Transverse colon (tissue), 4 donors: ENCODE results near the gene COPB2. TPM values are rescaled to one million over a fixed set of nuclear protein-coding genes. Genes with fewer than 3 reads are reported as not detected.
"Not testable (repeated sequence)": the region's sequence is repeated elsewhere in the genome, so short reads cannot be mapped to it uniquely, and the experiment has no call there.

ENCODE experiments used
- DNase-seq: peaks from one replicate; pipeline ENCODE4 v3.0.0-alpha.2; 2019
- H3K27ac ChIP-seq, 4 donors: fragments of 200-600 bp; sonication (generic); 2 replicates each; pipeline ENCODE4 v1.5.1; 2016 to 2018; ENCODE audit warnings: inconsistent platforms in 4 of 4
- H3K27me3 ChIP-seq: fragments of 200-600 bp; sonication (generic); 2 replicates; pipeline ENCODE4 v1.5.1; 2017; ENCODE audit warnings: inconsistent platforms
- H3K36me3 ChIP-seq, 4 donors: fragments of 200-600 bp; sonication (generic); 2 replicates each; pipeline ENCODE4 v1.5.1; 2017 to 2019; ENCODE audit warnings: inconsistent platforms in 4 of 4
- H3K4me1 ChIP-seq, 4 donors: fragments of 200-600 bp; sonication (generic); 2 replicates each; pipeline ENCODE4 v1.5.1; 2017 to 2020; ENCODE audit warnings: inconsistent platforms in 4 of 4
- H3K4me3 ChIP-seq, 4 donors: fragments of 200-600 bp; sonication (generic); 1 replicate in 1 of 4; 2 replicates in 3 of 4; pipeline versions ENCODE4 v1.5.1 to v1.6.1; 2017 to 2019; ENCODE audit warnings: inconsistent platforms in 4 of 4
- H3K9me3 ChIP-seq, 2 donors: fragments of 200-600 bp; sonication (generic); 2 replicates each; pipeline ENCODE4 v1.5.1; 2017 to 2019; ENCODE audit warnings: inconsistent platforms in 2 of 2
- EP300 ChIP-seq: sonication (generic); formaldehyde crosslinking; IDR thresholded peaks from one replicate; pipeline ENCODE4 v1.6.1; 2017; ENCODE audit warnings: antibody characterized with exemption, low read depth
- POLR2A ChIP-seq: fragments of 450-650 bp; IDR thresholded peaks from one replicate; pipeline ENCODE4 v1.6.1; 2016; ENCODE audit warnings: antibody characterized with exemption, mild to moderate bottlenecking, moderate library complexity
- POLR2AphosphoS5 ChIP-seq, 3 donors: sonication (generic); formaldehyde crosslinking; IDR thresholded peaks; one replicate each; pipeline ENCODE4 v1.6.1; 2016; ENCODE audit warnings: antibody characterized with exemption in 3 of 3
- WGBS, 2 donors: methylation state at CpG; one replicate each; pipeline ENCODE4 v1.1.5; 2018; ENCODE audit warnings: low coverage in 1 of 2; 5-methylcytosine and 5-hydroxymethylcytosine counted together
- in situ Hi-C, 4 donors: fragments of 200-750 bp; cut with MboI; loops; one replicate each; pipeline versions ENCODE4 v1.15.0 to v1.15.1; 2017; ENCODE audit warnings: low sequenced_read_pairs in 3 of 4, low pct_ligation_motif_present in 1 of 4, low pct_unique_long_range_greater_than_20kb in 1 of 4
- intact Hi-C: fragments of 100-400 bp; cut with DNase I; formaldehyde crosslinking; loops from one replicate; pipeline ENCODE4 v1.15.1; 2023; ENCODE audit warnings: low total_unique reads
- total RNA-seq, 4 donors: library from RNA; depleted of rRNA; stranded (reverse); fragments of >200 nt; gene quantifications; one replicate each; pipeline ENCODE4 v1.1.0, GENCODE V29; 2016
- TF ChIP-seq, protein P1 (sequence below), 5 experiments: fragments of 200-600 bp in 3 of 5; fragments of 450-650 bp in 2 of 5; sonication (generic) in 3 of 5; IDR thresholded peaks; 1 replicate in 2 of 5; 2 replicates in 3 of 5; pipeline ENCODE4 v1.5.1; 2016 to 2017; ENCODE audit warnings: antibody characterized with exemption in 5 of 5, inconsistent platforms in 3 of 5, mild to moderate bottlenecking in 2 of 5, moderate library complexity in 1 of 5

Gene COPB2
- total RNA-seq, 4 donors from 2014 or later: 38.9 to 86.3 (median 56.3) TPM

DNA sequence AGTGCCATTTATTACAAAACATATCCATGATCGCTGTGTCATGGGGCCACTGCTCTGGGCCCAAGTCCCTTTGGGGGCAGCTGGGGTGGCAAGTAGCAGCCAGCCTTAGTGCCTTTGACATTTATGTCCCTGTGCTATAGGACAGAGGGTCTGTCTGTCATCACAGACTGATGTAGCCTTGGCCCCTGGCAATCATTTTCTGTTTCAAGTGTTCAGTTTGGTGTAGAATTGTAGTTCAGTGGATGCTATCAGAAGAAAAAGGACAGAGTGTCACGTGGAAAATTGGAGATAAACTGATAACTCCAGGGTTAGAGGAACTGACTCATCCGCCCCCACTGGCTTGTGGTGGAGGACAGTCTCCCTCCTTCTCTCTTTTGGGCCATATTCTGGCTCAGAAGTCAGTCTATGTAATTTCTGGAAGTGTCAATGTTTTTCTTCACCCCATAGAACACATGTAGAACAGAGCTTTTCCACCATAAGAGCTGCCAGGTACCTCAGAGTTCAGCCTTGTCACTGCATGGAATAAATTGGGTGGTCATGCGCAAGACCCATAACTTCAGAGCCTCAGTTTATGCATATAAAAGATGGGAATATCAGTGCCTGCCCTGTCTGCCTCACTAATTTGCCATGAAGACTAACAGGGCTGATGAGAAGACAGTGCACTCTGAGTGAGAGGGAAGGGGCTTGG lies 50.1 kb downstream of the COPB2 start:
- DNase-seq: no peak
- TF ChIP-seq POLR2AphosphoS5 (IDR thresholded peaks at IDR 0.05) (no peak), POLR2A (no peak), EP300 (no peak)
- TF ChIP-seq, protein P1, sequence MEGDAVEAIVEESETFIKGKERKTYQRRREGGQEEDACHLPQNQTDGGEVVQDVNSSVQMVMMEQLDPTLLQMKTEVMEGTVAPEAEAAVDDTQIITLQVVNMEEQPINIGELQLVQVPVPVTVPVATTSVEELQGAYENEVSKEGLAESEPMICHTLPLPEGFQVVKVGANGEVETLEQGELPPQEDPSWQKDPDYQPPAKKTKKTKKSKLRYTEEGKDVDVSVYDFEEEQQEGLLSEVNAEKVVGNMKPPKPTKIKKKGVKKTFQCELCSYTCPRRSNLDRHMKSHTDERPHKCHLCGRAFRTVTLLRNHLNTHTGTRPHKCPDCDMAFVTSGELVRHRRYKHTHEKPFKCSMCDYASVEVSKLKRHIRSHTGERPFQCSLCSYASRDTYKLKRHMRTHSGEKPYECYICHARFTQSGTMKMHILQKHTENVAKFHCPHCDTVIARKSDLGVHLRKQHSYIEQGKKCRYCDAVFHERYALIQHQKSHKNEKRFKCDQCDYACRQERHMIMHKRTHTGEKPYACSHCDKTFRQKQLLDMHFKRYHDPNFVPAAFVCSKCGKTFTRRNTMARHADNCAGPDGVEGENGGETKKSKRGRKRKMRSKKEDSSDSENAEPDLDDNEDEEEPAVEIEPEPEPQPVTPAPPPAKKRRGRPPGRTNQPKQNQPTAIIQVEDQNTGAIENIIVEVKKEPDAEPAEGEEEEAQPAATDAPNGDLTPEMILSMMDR (IDR thresholded peaks at IDR 0.05): no peak
- intact Hi-C loops: no loop called here
- no peak overlapping the region for H3K4me3 ChIP-seq
- H3K36me3 ChIP-seq: no peaks in the 10 kb centered on the region
- peaks cover 0 to 1% (median under 1%) of the 10 kb centered on the region in 4 donors for H3K4me1 ChIP-seq
- H3K27me3 ChIP-seq: peaks cover 8% of the 10 kb centered on the region
- 74% methylated on average over 4 of the region's 4 CpGs; no CpG with 5 or more reads in 1 of the 2 donors for WGBS, 2 donors
- H3K27ac ChIP-seq: no peak overlapping the region
- in situ Hi-C loops: loop anchor here in 3 of 4 donors (10.0 to 25.0 kb wide), 2 partner anchors 402 to 405 kb away; partner anchors contain the start of genes FOXL2 (in 2 of the 3) and FOXL2NB (in 2 of the 3)
- no peaks in the 10 kb centered on the region for H3K9me3 ChIP-seq

GRCh38 chr3:139338405-139338804 lies 51.0 kb downstream of the COPB2 start:
- Histone ChIP-seq H3K4me1 (no peaks in the 10 kb centered on the region), H3K27me3 (peaks cover 8% of the 10 kb centered on the region), H3K27ac (no peak overlapping the region), H3K4me3 (no peak overlapping the region), H3K36me3 (no peaks in the 10 kb centered on the region), H3K9me3 (no peaks in the 10 kb centered on the region)
- TF ChIP-seq, protein P1 (IDR thresholded peaks at IDR 0.05): no peak
- TF ChIP-seq POLR2AphosphoS5 (IDR thresholded peaks at IDR 0.05) (no peak), EP300 (no peak), POLR2A (no peak)
- DNase-seq: no peak
- in situ Hi-C loops (loop anchor here in 3 of 4 donors (10.0 to 25.0 kb wide), 2 partner anchors 401 to 404 kb away; partner anchors contain the start of genes FOXL2 (in 2 of the 3) and FOXL2NB (in 2 of the 3)), intact Hi-C loops (no loop called here)
- WGBS, 2 donors: 91% methylated on average over 4 of the region's 4 CpGs; no CpG with 5 or more reads in 1 of the 2 donors

GRCh38 chr3:139334675-139335074 lies 54.8 kb downstream of the COPB2 start:
- H3K36me3 ChIP-seq, intact Hi-C loops, H3K4me3 ChIP-seq, DNase-seq, H3K4me1 ChIP-seq, H3K9me3 ChIP-seq, H3K27ac ChIP-seq: not testable (repeated sequence)
- peaks cover 33% of the 10 kb centered on the region for H3K27me3 ChIP-seq
- WGBS, 2 donors: 57% methylated on average over 1 of the region's 1 CpG; no CpG with 5 or more reads in 1 of the 2 donors
- in situ Hi-C loops: loop anchor here in 3 of 4 donors (10.0 to 25.0 kb wide), 2 partner anchors 397 to 400 kb away; partner anchors contain the start of genes FOXL2 (in 2 of the 3) and FOXL2NB (in 2 of the 3)

DNA sequence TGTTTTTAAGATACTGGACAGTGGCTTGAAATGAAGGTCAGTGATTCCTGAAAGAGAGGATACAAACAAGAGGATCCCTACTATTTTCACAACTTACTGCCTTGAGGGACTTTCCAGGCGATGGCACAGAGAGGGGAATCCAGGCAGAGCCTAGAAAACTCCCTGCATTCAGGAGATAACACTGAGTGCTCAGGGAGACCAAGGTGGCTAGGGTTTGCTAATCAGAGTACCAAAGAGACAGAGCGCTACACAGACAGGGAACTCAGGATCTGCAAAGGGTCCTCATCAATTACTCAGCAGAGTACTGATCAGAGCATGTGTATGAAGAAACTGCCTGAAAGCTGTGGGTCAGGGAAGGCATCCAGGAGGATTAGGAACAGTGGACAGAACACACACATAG lies 57.4 kb downstream of the COPB2 start:
- H3K9me3 ChIP-seq: no peaks in the 10 kb centered on the region
- in situ Hi-C loops (loop anchor here in 3 of 4 donors (10.0 to 25.0 kb wide), 2 partner anchors 395 to 397 kb away; partner anchors contain the start of genes FOXL2 (in 2 of the 3) and FOXL2NB (in 2 of the 3)), intact Hi-C loops (no loop called here)
- peaks cover 29% of the 10 kb centered on the region for H3K27me3 ChIP-seq
- H3K4me3 ChIP-seq: no peak overlapping the region
- WGBS, 2 donors: 80 to 84% methylated on average over 1 to 2 of the region's 2 CpGs
- H3K36me3 ChIP-seq: no peaks in the 10 kb centered on the region
- no peak for DNase-seq
- TF ChIP-seq, protein P1 (IDR thresholded peaks at IDR 0.05): no peak
- no peak for TF ChIP-seq EP300
- TF ChIP-seq POLR2AphosphoS5 (IDR thresholded peaks at IDR 0.05): no peak
- TF ChIP-seq POLR2A: no peak
- peaks cover 0 to 7% (median 2%) of the 10 kb centered on the region in 4 donors for H3K4me1 ChIP-seq
- H3K27ac ChIP-seq: no peak overlapping the region
